ENCODE measurements around the gene KCNQ4.

KCNQ4 gene

GRCh38 chr1:40823345-40823744 lies 39.8 kb downstream of the KCNQ4 start:
- DNase-seq: no peak

DNA sequence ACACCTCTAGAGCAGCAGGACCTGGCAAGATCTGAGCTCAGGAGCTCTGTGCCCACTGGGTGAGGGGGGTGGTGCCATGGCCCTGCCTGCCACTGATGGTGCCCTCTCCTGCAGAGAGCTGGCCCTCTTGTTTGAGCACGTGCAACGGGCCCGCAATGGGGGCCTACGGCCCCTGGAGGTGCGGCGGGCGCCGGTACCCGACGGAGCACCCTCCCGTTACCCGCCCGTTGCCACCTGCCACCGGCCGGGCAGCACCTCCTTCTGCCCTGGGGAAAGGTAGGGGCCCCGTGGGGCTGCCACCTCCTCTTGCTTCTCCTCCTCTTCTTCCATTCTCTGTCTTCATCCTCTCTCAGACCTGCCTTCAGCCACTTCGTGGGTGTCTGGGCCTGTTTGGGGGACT lies 40.4 kb downstream of the KCNQ4 start:
- DNase-seq: no peak

GRCh38 chr1:40824591-40825434 lies 41.2 kb downstream of the KCNQ4 start:
- no peak for DNase-seq

DNA sequence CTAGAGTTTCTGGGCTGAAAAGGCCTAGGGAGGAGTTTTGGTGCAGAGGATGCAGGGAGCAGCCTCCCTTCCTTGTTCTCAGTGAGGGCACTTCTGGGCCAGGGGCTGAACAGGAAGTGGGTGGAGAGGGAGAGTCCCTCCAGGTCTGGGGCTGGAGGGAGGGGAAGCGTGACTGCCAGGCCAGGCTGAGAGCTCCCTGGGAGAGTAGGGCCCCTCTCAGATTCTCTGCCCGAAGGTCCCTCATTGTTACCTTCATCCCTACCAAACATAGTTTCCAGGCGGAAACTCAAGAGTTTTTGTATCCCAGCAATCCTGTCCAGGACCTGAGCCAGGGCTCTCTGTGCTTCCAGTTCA lies 41.8 kb downstream of the KCNQ4 start:
- DNase-seq: no peak

DNA sequence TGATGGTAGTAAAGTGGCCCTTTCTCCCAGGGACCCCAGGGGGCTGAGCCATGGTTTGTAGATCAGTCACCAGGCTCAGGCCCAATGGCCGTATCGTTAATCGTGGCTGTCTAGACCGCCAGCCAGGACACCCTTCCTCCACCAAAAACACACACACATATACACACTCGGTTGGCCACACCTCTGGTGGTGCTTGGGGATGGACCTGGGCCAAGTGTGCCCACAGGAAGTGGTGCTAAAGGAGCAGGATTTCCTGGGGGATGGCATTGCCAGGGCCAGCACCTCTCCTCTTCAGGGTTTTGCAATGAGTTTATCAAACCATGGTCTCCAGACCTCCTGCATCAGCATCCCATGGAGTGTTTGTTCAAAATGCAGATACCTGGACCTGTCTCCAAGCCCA lies 42.4 kb downstream of the KCNQ4 start:
- DNase-seq: no peak

DNA sequence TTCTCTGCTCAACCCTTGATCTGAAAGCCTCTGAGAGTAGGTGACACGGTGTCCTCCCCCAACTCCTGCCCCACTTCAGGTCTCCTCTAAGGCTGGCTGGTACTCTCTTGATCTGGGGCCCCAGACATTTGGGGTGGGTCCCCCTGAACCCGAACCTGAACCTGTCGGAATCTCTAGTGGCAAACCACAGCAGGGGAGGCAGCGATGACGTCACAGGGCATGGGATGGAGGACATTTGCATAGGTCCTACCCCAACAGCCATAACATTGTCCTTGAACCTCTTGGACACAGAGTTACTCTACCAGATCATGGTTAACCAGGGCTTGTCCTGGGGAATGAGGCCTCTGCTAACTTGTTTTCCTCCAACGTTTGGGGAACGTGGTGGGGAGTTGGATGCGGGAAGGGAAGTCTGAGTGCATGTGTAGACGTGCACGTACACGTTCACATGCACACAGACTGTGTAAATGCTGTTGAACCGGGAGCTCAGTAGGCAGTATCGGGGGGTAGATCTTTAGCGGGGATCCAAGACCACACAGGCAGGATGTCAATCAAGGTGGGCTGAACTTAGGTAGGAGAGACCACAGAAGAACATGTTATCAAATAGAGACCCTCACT lies 46.2 kb downstream of the KCNQ4 start:
- DNase-seq: no peak

DNA sequence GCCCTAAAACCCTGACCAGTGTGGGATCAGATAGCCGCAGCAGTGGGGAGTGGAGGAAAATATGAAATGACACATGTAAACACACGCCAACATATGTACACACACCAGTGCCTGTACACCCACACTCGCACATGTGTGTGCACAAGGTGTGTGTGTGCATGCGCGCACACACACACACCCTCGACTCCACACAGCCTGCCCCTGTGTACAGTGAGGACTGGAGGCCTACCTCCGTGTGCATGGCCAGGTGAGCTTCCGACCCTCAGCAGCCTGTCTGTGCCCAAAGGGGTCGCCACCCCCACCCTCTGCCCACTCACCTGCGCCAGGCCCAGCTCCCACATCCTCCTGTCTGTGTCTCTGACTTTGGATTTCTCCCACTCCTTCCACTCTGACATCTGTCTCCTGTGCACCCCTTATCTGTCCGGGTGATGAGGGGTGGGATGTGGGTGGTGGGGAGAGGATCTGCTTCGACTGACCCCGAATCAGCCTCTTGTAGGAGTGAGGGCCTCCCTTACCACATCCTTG lies 46.9 kb downstream of the KCNQ4 start:
- DNase-seq: no peak

DNA sequence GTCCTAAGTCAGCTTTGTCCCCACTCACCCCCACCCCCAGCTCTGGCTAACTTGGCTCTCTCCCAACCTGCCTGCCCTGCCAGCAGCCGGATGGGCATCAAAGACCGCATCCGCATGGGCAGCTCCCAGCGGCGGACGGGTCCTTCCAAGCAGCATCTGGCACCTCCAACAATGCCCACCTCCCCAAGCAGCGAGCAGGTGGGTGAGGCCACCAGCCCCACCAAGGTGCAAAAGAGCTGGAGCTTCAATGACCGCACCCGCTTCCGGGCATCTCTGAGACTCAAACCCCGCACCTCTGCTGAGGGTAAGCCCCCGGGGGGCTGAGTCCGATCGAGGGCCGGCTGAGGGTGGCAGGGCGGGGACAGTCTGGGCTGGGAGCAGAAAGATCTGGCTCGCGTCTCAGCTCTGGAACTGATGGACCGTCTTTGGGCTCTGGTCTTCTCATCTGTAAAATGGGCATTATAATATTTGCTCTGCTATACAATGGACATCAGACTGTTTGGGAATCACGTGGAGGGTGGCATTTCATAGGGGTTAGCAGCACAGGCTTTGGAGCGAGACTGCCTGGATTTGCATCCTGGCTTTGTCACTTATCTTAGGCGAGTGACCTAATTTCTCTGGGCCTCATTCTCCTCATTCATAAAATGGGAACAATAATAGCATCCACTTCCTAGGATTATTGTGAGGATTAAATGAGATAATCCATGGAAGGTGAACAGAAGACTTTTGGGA lies 47.6 kb downstream of the KCNQ4 start:
- no peak for DNase-seq

- no peak for DNase-seq
Measured at GRCh38 chr1:40833979-40834378, 50.4 kb downstream of the KCNQ4 start.

DNA sequence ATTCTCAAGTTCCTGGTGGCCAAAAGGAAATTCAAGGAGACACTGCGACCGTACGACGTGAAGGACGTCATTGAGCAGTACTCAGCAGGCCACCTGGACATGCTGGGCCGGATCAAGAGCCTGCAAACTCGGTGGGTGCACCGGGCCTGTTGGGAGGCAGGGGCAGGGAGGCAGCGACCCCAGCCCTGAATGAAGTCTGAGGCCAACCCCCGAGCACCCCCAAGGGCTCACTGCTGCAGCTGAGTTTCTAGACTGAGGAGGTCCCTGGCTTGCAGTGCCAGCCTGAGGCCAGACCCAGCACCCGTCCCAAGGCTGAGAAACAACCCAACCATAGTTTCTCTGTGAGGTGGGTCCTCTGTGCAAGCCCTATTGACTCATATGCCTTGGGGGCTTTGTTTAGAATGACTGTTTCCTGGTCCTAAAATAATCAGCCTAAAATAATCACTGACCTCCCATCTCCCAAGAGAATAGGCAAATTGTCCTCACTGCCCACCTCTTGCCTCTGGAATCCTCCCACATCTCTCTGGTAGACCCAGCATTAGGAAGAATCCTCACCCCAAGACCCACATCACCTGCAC lies 51.5 kb downstream of the KCNQ4 start:
- no peak for DNase-seq

DNA sequence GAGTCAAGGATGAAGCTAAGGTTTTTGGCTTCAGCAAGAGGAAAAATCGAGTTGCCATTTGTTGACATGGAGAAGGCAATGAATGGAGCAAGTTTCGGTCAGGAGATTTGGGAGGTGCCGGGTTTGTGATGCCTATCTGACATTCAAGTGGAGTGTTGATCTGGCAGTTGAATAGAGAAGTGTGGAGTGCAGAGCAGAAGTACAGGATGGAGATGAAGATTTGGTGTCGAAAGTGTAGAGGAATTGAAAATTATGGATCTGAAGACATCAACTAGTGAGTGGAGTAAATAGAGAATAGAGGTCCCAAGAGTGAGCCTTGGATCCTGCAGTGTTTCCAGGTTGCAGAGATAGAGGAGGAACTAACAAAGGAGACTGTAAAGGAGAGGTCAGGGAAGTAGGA lies 52.7 kb downstream of the KCNQ4 start:
- DNase-seq: no peak

GRCh38 chr1:40837601-40838000 lies 54.0 kb downstream of the KCNQ4 start:
- DNase-seq: no peak

- no peak for DNase-seq
Measured at GRCh38 chr1:40838045-40838979, 54.7 kb downstream of the KCNQ4 start.

DNA sequence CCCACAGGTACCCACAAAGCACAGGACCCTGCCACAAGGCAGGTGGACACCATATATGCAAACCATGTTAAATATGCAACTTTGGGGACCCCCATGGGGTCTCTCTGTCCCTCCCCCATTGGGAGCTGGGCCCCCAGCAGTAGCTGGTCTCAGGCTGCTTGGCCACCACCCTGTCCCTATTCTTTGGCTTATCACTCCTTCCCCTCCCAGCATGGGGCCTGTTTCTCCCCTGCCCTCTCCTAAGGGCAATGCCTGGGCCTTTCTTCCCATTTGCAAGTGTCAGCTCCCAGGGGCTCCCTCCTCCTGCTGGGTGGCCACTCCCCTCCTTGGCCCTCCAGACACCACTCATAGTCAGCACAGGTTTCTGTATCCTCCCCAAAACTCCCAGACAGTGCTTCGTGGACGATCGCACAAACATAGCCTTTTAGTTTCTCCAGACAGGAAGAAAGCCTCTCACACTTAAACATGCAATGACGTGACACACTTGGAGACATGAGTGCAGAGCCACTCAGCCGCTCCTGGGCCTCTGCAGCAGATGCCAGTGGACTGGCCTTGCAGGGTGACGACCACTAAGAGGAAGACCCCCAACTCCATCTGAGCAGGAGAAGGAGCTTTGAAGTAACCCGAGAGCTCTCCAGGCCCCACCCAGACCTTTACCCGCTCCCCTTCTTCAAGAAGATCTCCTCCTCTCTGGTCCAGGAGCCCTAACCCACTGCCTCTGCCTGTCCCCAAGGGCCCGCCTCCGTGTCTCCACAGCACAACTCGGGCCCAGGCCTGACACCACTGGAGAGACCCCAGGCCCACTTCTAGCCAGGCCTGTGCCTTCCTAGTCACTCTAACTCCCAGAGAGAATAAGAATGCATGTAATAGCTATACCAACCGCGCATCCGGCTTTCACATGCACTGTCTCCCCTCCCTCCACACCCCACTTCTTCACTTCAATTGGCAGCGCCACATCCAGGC lies 55.7 kb downstream of the KCNQ4 start:
- DNase-seq: no peak

- no peak for DNase-seq
Measured at GRCh38 chr1:40839943-40840335, 56.4 kb downstream of the KCNQ4 start.

GRCh38 chr1:40840526-40841323 lies 57.1 kb downstream of the KCNQ4 start:
- DNase-seq: no peak

GRCh38 chr1:40841602-40842001 lies 58.0 kb downstream of the KCNQ4 start:
- no peak for DNase-seq

- no peak for DNase-seq
Measured at GRCh38 chr1:40842207-40842606, 58.6 kb downstream of the KCNQ4 start.

GRCh38 chr1:40842691-40843090 lies 59.1 kb downstream of the KCNQ4 start:
- DNase-seq: no peak

- no peak for DNase-seq
Measured at GRCh38 chr1:40844079-40844478, 60.5 kb downstream of the KCNQ4 start.
